ENCODE measurements around the gene MYO15B. TPM values are rescaled to one million over a fixed set of nuclear protein-coding genes. Genes with fewer than 3 reads are reported as not detected.
A peak's percentile ranks its signal among the peaks of the same experiment; 100 is the strongest.

The MYO15B gene
- total RNA-seq, 1 donor from 2014 or later: 48.2 TPM

- no peaks in the 10 kb centered on the region for H3K36me3 Mint-ChIP-seq
- no peak for TF ChIP-seq CTCF (conservative IDR thresholded peaks at IDR 0.05)
- DNase-seq (ENCODE audit: extremely low spot score, unreplicated experiment): no peak
- no peaks in the 10 kb centered on the region for H3K4me1 Mint-ChIP-seq (ENCODE audit: unreplicated experiment)
- H3K27me3 Mint-ChIP-seq: peaks cover 32% of the 10 kb centered on the region
- no peak overlapping the region for H3K4me3 Mint-ChIP-seq
- no peak overlapping the region for H3K27ac Mint-ChIP-seq
- no peaks in the 10 kb centered on the region for H3K9me3 Mint-ChIP-seq
These were observed 2.8 kb upstream of the MYO15B start for GRCh38 chr17:75584849-75585175.

GRCh38 chr17:75588596-75589011 is 1.0 kb downstream of the MYO15B start:
- H3K36me3 Mint-ChIP-seq: no peaks in the 10 kb centered on the region
- no peak for TF ChIP-seq CTCF (conservative IDR thresholded peaks at IDR 0.05)
- no peak for DNase-seq (ENCODE audit: extremely low spot score, unreplicated experiment)
- H3K9me3 Mint-ChIP-seq: no peaks in the 10 kb centered on the region
- peaks cover 32% of the 10 kb centered on the region for H3K27me3 Mint-ChIP-seq
- no peak overlapping the region for H3K4me3 Mint-ChIP-seq
- no peaks in the 10 kb centered on the region for H3K4me1 Mint-ChIP-seq (ENCODE audit: unreplicated experiment)
- no peak overlapping the region for H3K27ac Mint-ChIP-seq

- H3K9me3 Mint-ChIP-seq: no peaks in the 10 kb centered on the region
- TF ChIP-seq CTCF (conservative IDR thresholded peaks at IDR 0.05): peak; percentile 79
- H3K4me3 Mint-ChIP-seq: peak overlapping the region; percentile 75
- no peaks in the 10 kb centered on the region for H3K36me3 Mint-ChIP-seq
- no peak overlapping the region for H3K27ac Mint-ChIP-seq
- peak; percentile 98 for DNase-seq (ENCODE audit: extremely low spot score, unreplicated experiment)
- no peaks in the 10 kb centered on the region for H3K4me1 Mint-ChIP-seq (ENCODE audit: unreplicated experiment)
- H3K27me3 Mint-ChIP-seq: peaks cover 31% of the 10 kb centered on the region
These were observed 1.7 kb downstream of the MYO15B start for GRCh38 chr17:75589012-75589918.

- no peak for DNase-seq (ENCODE audit: extremely low spot score, unreplicated experiment)
- Mint-ChIP-seq H3K27ac (no peak overlapping the region), H3K36me3 (no peaks in the 10 kb centered on the region), H3K4me3 (no peak overlapping the region), H3K4me1 (ENCODE audit: unreplicated experiment) (no peaks in the 10 kb centered on the region), H3K9me3 (no peaks in the 10 kb centered on the region), H3K27me3 (peaks cover 26% of the 10 kb centered on the region)
- no peak for TF ChIP-seq CTCF (conservative IDR thresholded peaks at IDR 0.05)
These were observed 2.3 kb downstream of the MYO15B start for GRCh38 chr17:75589919-75590303.

GRCh38 chr17:75590314-75590761 is 2.7 kb downstream of the MYO15B start:
- no peak for TF ChIP-seq CTCF (conservative IDR thresholded peaks at IDR 0.05)
- no peaks in the 10 kb centered on the region for H3K9me3 Mint-ChIP-seq
- no peak for DNase-seq (ENCODE audit: extremely low spot score, unreplicated experiment)
- H3K4me1 Mint-ChIP-seq (ENCODE audit: unreplicated experiment): no peaks in the 10 kb centered on the region
- no peak overlapping the region for H3K27ac Mint-ChIP-seq
- H3K27me3 Mint-ChIP-seq: peaks cover 24% of the 10 kb centered on the region
- peak overlapping the region; percentile 64 for H3K4me3 Mint-ChIP-seq
- H3K36me3 Mint-ChIP-seq: no peaks in the 10 kb centered on the region

All from type B pancreatic cell (in vitro differentiated cells).